T-cell (primary cell): ENCODE data around the gene PRDM16. TPM values are rescaled to one million over a fixed set of nuclear protein-coding genes. Genes with fewer than 3 reads are reported as not detected.
A peak's percentile ranks its signal among the peaks of the same experiment; 100 is the strongest.

ENCODE experiments used
- ATAC-seq, 4 experiments: fragments of 200-7000 bp in 3 of 4; fragments of 150-1000 bp in 1 of 4; cut with Tn5 transposase; replicated peaks in 1 of 4; 1 replicate in 3 of 4; 2 replicates in 1 of 4; pipeline ENCODE4 v1.10.0; 2021; ENCODE audit warnings: moderate library complexity in 3 of 4, mild to moderate bottlenecking in 2 of 4, moderate number of reproducible peaks in 1 of 4
- CTCF ChIA-PET, 2 donors: fragments of 300-600 bp; sonication (Branson Sonifier 250); formaldehyde crosslinking; loops; one replicate each; lab custom pipeline; 2022; ENCODE audit warnings: antibody characterized with exemption in 2 of 2; lab: Charles Lee
- POLR2A ChIA-PET, 2 donors: fragments of 300-600 bp; sonication (Branson Sonifier 250); formaldehyde crosslinking; loops; one replicate each; lab custom pipeline; 2022; ENCODE audit warnings: antibody characterized with exemption in 2 of 2; lab: Charles Lee
- DNase-seq, 35 experiments: peaks; one replicate each; pipeline versions ENCODE4 v3.0.0 to v3.0.0-alpha.2; 2013 to 2023
- H3K27ac ChIP-seq: one replicate; pipeline ENCODE4 v1.5.1; 2013; ENCODE audit warnings: low read length
- H3K27me3 ChIP-seq, 2 experiments: replicated peaks in 1 of 2; 1 replicate in 1 of 2; 2 replicates in 1 of 2; pipeline versions ENCODE4 v1.6.1 to v1.7.0; 2013; ENCODE audit warnings: low read length in 1 of 2, mixed read lengths in 1 of 2; ENCODE audit not compliant: control insufficient read depth in 2 of 2, insufficient read depth in 2 of 2; ENCODE audit errors: extremely low read depth in 1 of 2
- H3K36me3 ChIP-seq, 2 donors: 1 replicate in 1 of 2; 2 replicates in 1 of 2; pipeline versions ENCODE4 v1.6.1 to v1.7.0; 2013; ENCODE audit warnings: low read length in 1 of 2; ENCODE audit not compliant: control insufficient read depth in 2 of 2, insufficient read depth in 1 of 2; ENCODE audit errors: extremely low read depth in 1 of 2
- H3K4me1 ChIP-seq, 2 experiments: 1 replicate in 1 of 2; 2 replicates in 1 of 2; pipeline versions ENCODE4 v1.6.1 to v1.7.0; 2013; ENCODE audit warnings: low read length in 2 of 2, mixed read lengths in 1 of 2; ENCODE audit not compliant: insufficient read depth in 2 of 2, control insufficient read depth in 1 of 2; ENCODE audit errors: extremely low read depth in 1 of 2
- H3K4me3 ChIP-seq, 2 donors: 1 replicate in 1 of 2; 2 replicates in 1 of 2; pipeline versions ENCODE4 v1.5.1 to v1.7.0; 2013; ENCODE audit warnings: mild to moderate bottlenecking in 2 of 2, low read length in 1 of 2, moderate library complexity in 1 of 2; ENCODE audit not compliant: control insufficient read depth in 1 of 2; ENCODE audit errors: extremely low read depth in 1 of 2
- H3K9me3 ChIP-seq: 2 replicates; pipeline ENCODE4 v1.7.0; 2013
- H3K27ac Mint-ChIP-seq, 2 donors: one replicate each; pipeline ENCODE4 v1.8.0; 2020 to 2021; ENCODE audit warnings: mild to moderate bottlenecking in 2 of 2, mixed read lengths in 2 of 2
- H3K27me3 Mint-ChIP-seq, 2 donors: one replicate each; pipeline ENCODE4 v1.8.0; 2021 to 2022; ENCODE audit warnings: mixed read lengths in 2 of 2
- H3K36me3 Mint-ChIP-seq: one replicate; pipeline ENCODE4 v1.8.0; 2021; ENCODE audit warnings: mixed read lengths
- H3K4me1 Mint-ChIP-seq, 3 donors: one replicate each; pipeline ENCODE4 v1.8.0; 2020 to 2022; ENCODE audit warnings: mixed read lengths in 3 of 3, mild to moderate bottlenecking in 1 of 3
- H3K4me3 Mint-ChIP-seq, 3 donors: one replicate each; pipeline ENCODE4 v1.8.0; 2020 to 2022; ENCODE audit warnings: mild to moderate bottlenecking in 3 of 3, mixed read lengths in 3 of 3, moderate library complexity in 3 of 3
- H3K9me3 Mint-ChIP-seq, 3 donors: one replicate each; pipeline ENCODE4 v1.8.0; 2020 to 2022; ENCODE audit warnings: mixed read lengths in 3 of 3
- WGBS: methylation state at CpG from one replicate; pipeline ENCODE4 v1.1.5; 2013; ENCODE audit warnings: missing lambda C conversion rate; ENCODE audit not compliant: insufficient coverage; 5-methylcytosine and 5-hydroxymethylcytosine counted together
- total RNA-seq, 35 experiments: library from RNA in 6 of 35; stranded (reverse) in 6 of 35; fragments of 120-200 nt in 1 of 35; gene quantifications; one replicate each; pipeline versions ENCODE4 v1.2.1 to v1.2.4 and lab custom pipeline; 2013 to 2026

Gene PRDM16
- total RNA-seq, 5 donors from 2014 or later (not counting 1 experiment from before 2014, with no cell fraction given): 0.15 to 0.70 (median 0.24) TPM; not detected in 1

GRCh38 chr1:3430406-3430805 lies 361.4 kb downstream of the PRDM16 start:
- H3K9me3 Mint-ChIP-seq: no peaks in the 10 kb centered on the region
- POLR2A ChIA-PET: no interaction called here

GRCh38 chr1:3430820-3431219 lies 361.8 kb downstream of the PRDM16 start:
- Mint-ChIP-seq H3K4me3 (no peak overlapping the region), H3K27me3 (no peaks in the 10 kb centered on the region), H3K9me3 (no peaks in the 10 kb centered on the region), H3K36me3 (no peaks in the 10 kb centered on the region), H3K4me1 (no peaks in the 10 kb centered on the region), H3K27ac (no peak overlapping the region)
- ChIA-PET CTCF (no interaction called here), POLR2A (no interaction called here)
- H3K9me3 ChIP-seq: no peaks in the 10 kb centered on the region
- H3K4me3 ChIP-seq: no peak overlapping the region
- no peaks in the 10 kb centered on the region for H3K36me3 ChIP-seq
- DNase-seq: no peak
- no peak overlapping the region for H3K27ac ChIP-seq
- H3K4me1 ChIP-seq: no peaks in the 10 kb centered on the region
- peaks cover 0 to 10% of the 10 kb centered on the region in 2 experiments for H3K27me3 ChIP-seq
- no peak for ATAC-seq
- WGBS: 75% methylated on average over 20 of the region's 22 CpGs

More at GRCh38 chr1:3430406-3430805, 361.4 kb downstream of the PRDM16 start:
- no peaks in the 10 kb centered on the region for H3K36me3 Mint-ChIP-seq
- H3K27me3 Mint-ChIP-seq: no peaks in the 10 kb centered on the region
- WGBS: 87% methylated on average over 6 of the region's 19 CpGs
- peaks cover 0 to 10% of the 10 kb centered on the region in 2 experiments for H3K27me3 ChIP-seq
- no peak overlapping the region for H3K4me3 ChIP-seq
- no peaks in the 10 kb centered on the region for H3K4me1 ChIP-seq
- no peak overlapping the region for H3K27ac Mint-ChIP-seq
- no peaks in the 10 kb centered on the region for H3K36me3 ChIP-seq
- ATAC-seq: no peak
- H3K4me1 Mint-ChIP-seq: no peaks in the 10 kb centered on the region
- H3K27ac ChIP-seq: no peak overlapping the region
- DNase-seq: no peak
- no peak overlapping the region for H3K4me3 Mint-ChIP-seq
- no peaks in the 10 kb centered on the region for H3K9me3 ChIP-seq
- CTCF ChIA-PET: no interaction called here

GRCh38 chr1:3431266-3431665 lies 362.3 kb downstream of the PRDM16 start:
- DNase-seq (no peak), ATAC-seq (peak in 1 of 4 experiments; percentile 26)
- no peaks in the 10 kb centered on the region for H3K9me3 ChIP-seq
- Mint-ChIP-seq H3K36me3 (no peaks in the 10 kb centered on the region), H3K9me3 (no peaks in the 10 kb centered on the region), H3K4me3 (no peak overlapping the region), H3K27me3 (no peaks in the 10 kb centered on the region), H3K4me1 (no peaks in the 10 kb centered on the region), H3K27ac (no peak overlapping the region)
- H3K27ac ChIP-seq: no peak overlapping the region
- no peaks in the 10 kb centered on the region for H3K36me3 ChIP-seq
- CTCF ChIA-PET: no interaction called here
- 62% methylated on average over 9 of the region's 12 CpGs for WGBS
- no peaks in the 10 kb centered on the region for H3K4me1 ChIP-seq
- POLR2A ChIA-PET: no interaction called here
- peaks cover 0 to 10% of the 10 kb centered on the region in 2 experiments for H3K27me3 ChIP-seq
- H3K4me3 ChIP-seq: no peak overlapping the region

GRCh38 chr1:3431686-3432085 lies 362.7 kb downstream of the PRDM16 start:
- Histone ChIP-seq H3K4me3 (no peak overlapping the region), H3K36me3 (no peaks in the 10 kb centered on the region), H3K27me3 (peaks cover 0 to 10% of the 10 kb centered on the region in 2 experiments), H3K4me1 (no peaks in the 10 kb centered on the region), H3K27ac (no peak overlapping the region), H3K9me3 (no peaks in the 10 kb centered on the region)
- ChIA-PET POLR2A (no interaction called here), CTCF (no interaction called here)
- no peaks in the 10 kb centered on the region for H3K36me3 Mint-ChIP-seq
- H3K4me1 Mint-ChIP-seq: no peaks in the 10 kb centered on the region
- no peak overlapping the region for H3K27ac Mint-ChIP-seq
- no peak overlapping the region for H3K4me3 Mint-ChIP-seq
- 91% methylated on average over 11 of the region's 17 CpGs for WGBS
- DNase-seq: no peak
- H3K9me3 Mint-ChIP-seq: no peaks in the 10 kb centered on the region
- no peaks in the 10 kb centered on the region for H3K27me3 Mint-ChIP-seq
- no peak for ATAC-seq

- Mint-ChIP-seq H3K4me3 (no peak overlapping the region), H3K36me3 (no peaks in the 10 kb centered on the region), H3K9me3 (no peaks in the 10 kb centered on the region), H3K27ac (no peak overlapping the region), H3K4me1 (no peaks in the 10 kb centered on the region), H3K27me3 (no peaks in the 10 kb centered on the region)
- ChIA-PET POLR2A (no interaction called here), CTCF (no interaction called here)
- no peaks in the 10 kb centered on the region for H3K9me3 ChIP-seq
- no peaks in the 10 kb centered on the region for H3K36me3 ChIP-seq
- peaks cover 0 to 10% of the 10 kb centered on the region in 2 experiments for H3K27me3 ChIP-seq
- no peak overlapping the region for H3K27ac ChIP-seq
- WGBS: 84% methylated on average over 15 of the region's 15 CpGs
- ATAC-seq (no peak), DNase-seq (no peak)
- no peaks in the 10 kb centered on the region for H3K4me1 ChIP-seq
- H3K4me3 ChIP-seq: no peak overlapping the region
These were observed 363.3 kb downstream of the PRDM16 start for GRCh38 chr1:3432306-3432705.

GRCh38 chr1:3433076-3433475 lies 364.1 kb downstream of the PRDM16 start:
- H3K27ac Mint-ChIP-seq: no peak overlapping the region
- DNase-seq: no peak
- CTCF ChIA-PET: no interaction called here

More at GRCh38 chr1:3433076-3433475, 364.1 kb downstream of the PRDM16 start:
- no peak for ATAC-seq
- no peaks in the 10 kb centered on the region for H3K4me1 ChIP-seq
- Mint-ChIP-seq H3K4me1 (no peaks in the 10 kb centered on the region), H3K4me3 (no peak overlapping the region), H3K9me3 (no peaks in the 10 kb centered on the region), H3K36me3 (no peaks in the 10 kb centered on the region), H3K27me3 (no peaks in the 10 kb centered on the region)
- H3K27ac ChIP-seq: no peak overlapping the region
- no peak overlapping the region for H3K4me3 ChIP-seq
- no peaks in the 10 kb centered on the region for H3K36me3 ChIP-seq
- POLR2A ChIA-PET: no interaction called here
- H3K27me3 ChIP-seq: peaks cover 0 to 10% of the 10 kb centered on the region in 2 experiments
- H3K9me3 ChIP-seq: no peaks in the 10 kb centered on the region
- 79% methylated on average over 14 of the region's 14 CpGs for WGBS
